ENCODE results near the gene MPPE1.

The MPPE1 gene

GRCh38 chr18:11851806-11852337, 56.2 kb downstream of the MPPE1 start:
- no peak for DNase-seq

- peak; percentile 91 for DNase-seq
Measured at GRCh38 chr18:11851146-11851805, 56.8 kb downstream of the MPPE1 start, which contains the start of gene CHMP1B. CHMP1B (plus strand) TSS chr18:11851413; CDS start chr18:11851512, 99 bp downstream.

- DNase-seq = no peak
Measured at GRCh38 chr18:11850821-11851145, 57.3 kb downstream of the MPPE1 start.

- DNase-seq = peak; percentile 59
Measured at GRCh38 chr18:11849841-11850634, 58.1 kb downstream of the MPPE1 start.

GRCh38 chr18:11849279-11849678, 58.8 kb downstream of the MPPE1 start:
- DNase-seq = no peak

- no peak for DNase-seq
Measured at GRCh38 chr18:11847811-11848210, 60.3 kb downstream of the MPPE1 start.

GRCh38 chr18:11845654-11846053, 62.5 kb downstream of the MPPE1 start:
- no peak for DNase-seq

GRCh38 chr18:11844436-11844835, 63.7 kb downstream of the MPPE1 start:
- no peak for DNase-seq

DNA sequence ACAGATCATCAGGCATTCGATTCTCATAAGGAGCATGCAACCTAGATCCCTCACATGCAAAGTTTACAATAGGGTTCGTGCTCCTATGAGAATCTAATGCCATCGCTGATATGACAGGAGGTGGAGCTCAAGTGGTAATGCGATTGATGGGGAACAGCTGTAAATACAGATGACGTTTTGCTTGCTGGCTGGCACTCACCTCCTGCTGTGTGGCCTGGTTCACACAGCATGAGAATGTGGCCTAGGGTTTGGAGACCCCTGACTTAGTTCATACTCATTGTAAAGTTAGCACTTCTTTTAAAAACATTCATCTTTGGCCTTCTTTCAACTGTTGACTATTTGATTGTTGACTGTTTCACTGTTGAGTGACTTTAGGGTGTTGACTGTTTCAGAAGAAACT, 65.6 kb downstream of the MPPE1 start:
- no peak for DNase-seq

- DNase-seq = no peak
Measured at GRCh38 chr18:11840493-11840892, 67.6 kb downstream of the MPPE1 start.

DNA sequence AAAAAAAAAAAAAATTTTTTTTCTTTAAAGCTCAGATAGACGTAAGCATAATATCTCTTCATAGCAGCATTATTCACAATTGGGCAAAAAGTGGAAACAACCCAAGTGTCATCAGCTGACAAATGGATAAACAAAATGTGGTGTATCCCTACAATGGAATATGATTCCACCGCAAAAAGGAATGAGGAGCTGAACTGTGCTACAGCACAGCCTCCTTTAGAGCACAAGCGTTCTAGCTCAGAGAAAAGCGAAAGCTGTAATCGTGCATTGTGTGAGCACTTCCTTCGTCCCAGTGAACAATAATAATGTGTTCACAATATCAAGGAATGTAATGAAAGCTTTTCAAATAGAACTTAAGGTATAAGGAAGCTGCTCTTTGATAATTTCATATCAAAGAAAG, 68.6 kb downstream of the MPPE1 start:
- DNase-seq = no peak

- no peak for DNase-seq
Measured at GRCh38 chr18:11834772-11835171, 73.3 kb downstream of the MPPE1 start.
